NCI-H748 (cell line): ENCODE data around the gene ALG3.
A peak's percentile ranks its signal among the peaks of the same experiment; 100 is the strongest.
"Not testable (repeated sequence)": the region's sequence is repeated elsewhere in the genome, so short reads cannot be mapped to it uniquely, and the experiment has no call there.

Experiments used
- DNase-seq: peaks from one replicate; lab custom pipeline; 2025; ENCODE audit not compliant: unreplicated experiment; lab: John Stamatoyannopoulos, UW

Gene ALG3

GRCh38 chr3:184248454-184249411 is at the start of gene ALG3:
ALG3 (minus strand) TSS chr3:184248962; CDS start chr3:184248940, 22 bp downstream.
- DNase-seq, result peak; percentile 81

GRCh38 chr3:184296616-184297015 is 47.9 kb upstream of the ALG3 start:
- no peak for DNase-seq

- DNase-seq, result no peak
Measured at GRCh38 chr3:184295771-184296170, 47.0 kb upstream of the ALG3 start.

GRCh38 chr3:184291738-184292445 is 43.1 kb upstream of the ALG3 start:
- no peak for DNase-seq

DNA sequence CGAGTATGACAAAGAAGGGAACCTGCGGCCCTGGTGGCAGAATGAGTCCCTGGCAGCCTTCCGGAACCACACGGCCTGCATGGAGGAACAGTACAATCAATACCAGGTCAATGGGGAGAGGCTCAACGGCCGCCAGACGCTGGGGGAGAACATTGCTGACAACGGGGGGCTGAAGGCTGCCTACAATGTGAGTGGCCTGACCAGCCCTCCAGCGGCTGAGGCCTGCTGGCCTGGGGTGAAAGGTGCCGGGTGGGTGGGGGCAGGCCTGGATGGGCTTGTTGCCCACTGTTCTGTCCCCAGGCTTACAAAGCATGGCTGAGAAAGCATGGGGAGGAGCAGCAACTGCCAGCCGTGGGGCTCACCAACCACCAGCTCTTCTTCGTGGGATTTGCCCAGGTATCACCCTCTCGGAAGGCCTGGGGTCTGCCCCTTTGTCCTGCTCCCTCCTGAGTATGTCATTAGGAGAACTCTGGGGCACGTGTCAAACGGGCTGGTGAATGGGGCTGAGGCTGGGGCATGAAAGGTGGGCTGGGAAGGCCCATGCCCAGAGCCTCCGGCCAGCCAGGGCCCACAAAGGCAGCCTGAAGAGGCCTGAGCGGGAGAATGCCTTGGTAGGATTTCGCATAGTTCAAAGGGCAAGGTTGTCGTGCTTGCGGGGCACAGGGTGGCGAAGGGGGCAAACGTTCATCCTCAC is 42.4 kb upstream of the ALG3 start:
- no peak for DNase-seq

DNA sequence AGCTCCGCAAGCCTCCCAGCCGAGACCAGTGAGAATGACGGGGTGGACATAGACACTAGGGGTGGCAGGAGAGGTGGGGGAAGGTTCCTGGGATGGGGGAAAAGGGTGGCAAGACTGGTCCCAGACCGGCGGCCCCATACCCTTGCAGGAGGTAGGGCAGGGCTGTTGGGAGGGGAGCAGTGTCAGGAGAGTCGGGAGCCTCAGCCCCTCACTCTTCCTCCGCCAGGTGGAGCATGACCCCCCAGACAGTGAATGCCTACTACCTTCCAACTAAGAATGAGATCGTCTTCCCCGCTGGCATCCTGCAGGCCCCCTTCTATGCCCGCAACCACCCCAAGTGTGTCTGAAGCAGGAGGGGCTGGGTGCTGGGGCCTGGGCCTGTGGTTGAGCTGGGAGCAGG is 41.6 kb upstream of the ALG3 start:
- no peak for DNase-seq

GRCh38 chr3:184289426-184289938 is 40.7 kb upstream of the ALG3 start:
- DNase-seq, result peak; percentile 50

- peak; percentile 87 for DNase-seq
Measured at GRCh38 chr3:184284696-184285095, 35.9 kb upstream of the ALG3 start.

DNA sequence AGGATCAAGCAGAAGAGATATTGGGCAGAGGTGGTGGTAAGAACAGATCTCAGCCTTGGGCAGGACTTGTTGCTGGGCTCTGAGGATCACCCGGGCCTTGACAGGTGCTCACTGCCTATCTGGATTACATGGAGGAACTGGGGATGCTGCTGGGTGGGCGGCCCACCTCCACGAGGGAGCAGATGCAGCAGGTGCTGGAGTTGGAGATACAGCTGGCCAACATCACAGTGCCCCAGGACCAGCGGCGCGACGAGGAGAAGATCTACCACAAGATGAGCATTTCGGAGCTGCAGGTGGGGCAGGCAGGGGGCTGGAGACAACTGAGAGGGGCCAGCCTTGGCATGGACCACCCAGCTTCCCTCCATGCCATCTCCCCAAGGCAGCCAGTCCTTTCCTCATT is 34.9 kb upstream of the ALG3 start:
- DNase-seq, result no peak

DNA sequence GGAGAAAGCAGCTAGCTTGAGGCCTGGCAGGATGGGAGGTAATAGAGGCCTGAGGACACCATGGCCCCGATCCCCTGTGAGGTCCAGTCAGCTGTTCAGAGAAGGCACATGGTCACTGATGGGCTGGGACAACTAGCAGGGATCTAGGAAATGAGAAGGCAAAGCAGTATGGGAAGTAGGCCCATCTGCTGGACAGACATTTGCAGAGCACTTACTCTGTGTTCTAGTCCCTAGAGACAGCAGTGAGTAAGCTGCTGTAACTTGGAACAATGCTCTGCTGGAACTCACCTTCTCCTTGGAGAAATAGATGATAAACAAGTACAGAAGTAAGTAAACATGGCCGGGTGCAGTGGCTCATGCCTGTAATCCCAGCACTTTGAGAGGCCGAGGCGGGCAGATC is 34.2 kb upstream of the ALG3 start:
- no peak for DNase-seq

GRCh38 chr3:184277366-184277765 is 28.6 kb upstream of the ALG3 start:
- DNase-seq, result no peak

DNA sequence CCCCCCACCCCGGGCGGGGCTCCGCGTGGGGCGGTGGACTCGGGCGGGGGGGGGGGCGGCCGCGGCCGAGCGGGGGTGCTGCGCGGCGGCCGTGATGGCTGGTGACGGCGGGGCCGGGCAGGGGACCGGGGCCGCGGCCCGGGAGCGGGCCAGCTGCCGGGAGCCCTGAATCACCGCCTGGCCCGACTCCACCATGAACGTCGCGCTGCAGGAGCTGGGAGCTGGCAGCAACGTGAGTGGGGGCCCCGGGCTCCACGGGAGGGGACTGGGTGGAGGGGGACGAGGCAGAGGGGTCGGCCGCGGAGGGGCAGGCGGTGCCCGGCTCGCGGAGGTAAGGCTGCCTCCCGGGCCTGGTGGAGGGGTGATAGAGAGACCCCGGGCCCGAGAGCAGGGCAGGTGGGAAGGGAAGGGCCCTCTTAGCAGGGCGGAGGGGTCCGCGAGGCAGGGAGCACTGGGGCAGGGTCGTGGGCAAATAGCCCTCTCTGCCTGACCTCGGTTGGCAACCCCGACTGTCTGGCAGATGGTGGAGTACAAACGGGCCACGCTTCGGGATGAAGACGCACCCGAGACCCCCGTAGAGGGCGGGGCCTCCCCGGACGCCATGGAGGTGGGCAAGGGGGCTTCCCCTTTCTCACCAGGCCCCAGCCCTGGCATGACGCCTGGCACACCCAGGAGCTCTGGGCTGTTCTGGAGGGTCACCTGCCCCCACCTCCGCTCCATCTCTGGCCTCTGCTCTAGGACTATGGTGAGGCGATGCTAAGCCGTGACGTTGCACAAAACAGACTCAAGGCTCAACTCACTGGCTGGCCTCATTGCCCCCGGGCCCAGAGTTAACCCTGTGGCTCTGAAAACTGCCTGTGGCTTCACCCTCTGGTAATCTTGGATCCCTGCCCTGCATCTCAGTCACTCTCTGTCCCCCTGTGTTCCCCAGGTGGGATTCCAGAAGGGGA is 27.5 kb upstream of the ALG3 start, which contains the start of gene ECE2:
TSS of gene ECE2 (plus strand) at position 62 of the 950 bp plus-strand sequence. CDS start at position 194, 132 bp downstream.
- DNase-seq, result no peak

- no peak for DNase-seq
Measured at GRCh38 chr3:184275381-184275701, 26.6 kb upstream of the ALG3 start.

DNA sequence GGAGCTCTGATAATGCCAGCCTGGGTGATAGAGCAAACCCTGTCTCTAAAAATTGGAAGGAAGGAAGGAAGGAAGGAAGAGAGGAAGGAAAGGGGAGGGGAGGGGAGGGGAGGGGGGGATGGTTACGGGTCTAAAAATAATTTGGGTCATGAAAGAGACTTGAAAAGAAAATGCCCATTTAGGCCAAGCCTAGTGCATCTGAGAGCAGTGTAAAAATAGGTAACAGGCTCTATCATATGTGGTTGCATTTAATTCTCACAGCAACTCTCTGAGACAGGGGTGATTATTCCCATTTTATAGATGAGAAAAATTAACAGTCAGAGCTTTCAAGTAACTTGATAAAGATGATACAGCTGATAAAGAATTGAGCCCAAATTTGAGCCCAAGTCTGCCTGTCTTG is 23.5 kb upstream of the ALG3 start:
- no peak for DNase-seq

- DNase-seq, result not testable (repeated sequence)
Measured at GRCh38 chr3:184267249-184267648, 18.5 kb upstream of the ALG3 start.

DNA sequence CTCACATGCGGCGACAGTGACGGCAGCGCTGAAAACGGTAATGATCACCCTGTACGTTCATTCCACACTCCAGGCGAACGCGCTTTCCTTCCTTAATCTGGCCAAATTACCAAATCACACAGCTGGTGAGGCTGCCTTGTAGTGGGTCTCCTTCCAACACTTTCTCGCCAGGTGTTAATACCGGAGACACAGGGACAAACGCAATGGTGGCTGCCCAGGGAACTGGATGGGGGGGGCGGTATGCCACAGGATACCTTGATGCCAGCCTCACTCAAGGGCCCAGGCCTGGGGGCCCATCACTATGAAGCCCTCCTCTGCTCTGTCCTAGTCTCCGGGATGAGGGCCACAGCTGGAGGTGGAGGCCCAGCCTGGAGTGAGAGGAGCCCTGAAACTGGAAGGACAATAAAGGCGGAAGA is 14.0 kb upstream of the ALG3 start:
- no peak for DNase-seq

DNA sequence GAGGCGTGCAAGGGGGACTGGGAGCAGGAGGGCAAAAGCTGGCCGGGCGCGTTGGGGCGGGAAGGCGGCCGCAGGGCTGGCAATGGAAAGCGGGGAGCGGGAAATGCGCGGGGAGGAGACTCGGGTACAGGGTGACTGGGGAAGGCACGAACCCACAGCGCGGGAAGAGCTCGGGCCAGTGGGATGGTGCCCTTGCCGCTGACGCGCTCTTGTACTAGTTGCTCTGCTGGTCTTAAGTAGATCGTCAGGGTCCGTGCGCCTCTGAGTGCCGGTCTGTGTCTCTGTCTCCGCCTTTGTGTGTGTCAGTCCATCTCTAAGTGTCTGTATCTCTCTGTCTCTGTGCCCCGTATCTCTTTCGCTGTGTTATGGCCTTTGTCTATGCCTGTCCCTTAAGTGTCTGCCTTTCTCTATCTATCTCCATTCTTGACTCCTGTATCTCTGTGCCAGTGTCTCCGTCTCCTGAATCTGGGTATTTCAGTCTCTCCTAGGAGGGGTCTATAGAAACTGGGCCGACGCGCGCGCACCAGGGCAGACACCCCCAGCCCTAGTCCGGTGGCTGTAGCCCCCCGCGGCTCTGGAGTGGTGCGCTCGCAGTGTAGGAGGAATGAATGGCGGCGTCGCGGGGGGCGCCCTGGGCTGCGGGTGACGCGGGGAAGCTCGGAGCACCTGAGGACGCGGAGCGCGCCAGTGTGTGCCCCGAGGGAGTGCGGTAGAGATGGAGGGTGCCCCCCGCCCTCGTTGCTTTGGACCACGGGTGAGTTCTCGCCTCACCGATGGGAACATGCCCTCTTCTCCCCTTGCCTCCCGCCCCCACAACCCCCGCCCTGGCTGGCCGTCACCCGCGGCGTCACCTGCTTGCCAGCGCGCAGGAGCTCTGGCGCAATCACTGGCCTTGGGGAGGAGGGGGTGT is 13.3 kb upstream of the ALG3 start:
- peak; percentile 67 for DNase-seq

DNA sequence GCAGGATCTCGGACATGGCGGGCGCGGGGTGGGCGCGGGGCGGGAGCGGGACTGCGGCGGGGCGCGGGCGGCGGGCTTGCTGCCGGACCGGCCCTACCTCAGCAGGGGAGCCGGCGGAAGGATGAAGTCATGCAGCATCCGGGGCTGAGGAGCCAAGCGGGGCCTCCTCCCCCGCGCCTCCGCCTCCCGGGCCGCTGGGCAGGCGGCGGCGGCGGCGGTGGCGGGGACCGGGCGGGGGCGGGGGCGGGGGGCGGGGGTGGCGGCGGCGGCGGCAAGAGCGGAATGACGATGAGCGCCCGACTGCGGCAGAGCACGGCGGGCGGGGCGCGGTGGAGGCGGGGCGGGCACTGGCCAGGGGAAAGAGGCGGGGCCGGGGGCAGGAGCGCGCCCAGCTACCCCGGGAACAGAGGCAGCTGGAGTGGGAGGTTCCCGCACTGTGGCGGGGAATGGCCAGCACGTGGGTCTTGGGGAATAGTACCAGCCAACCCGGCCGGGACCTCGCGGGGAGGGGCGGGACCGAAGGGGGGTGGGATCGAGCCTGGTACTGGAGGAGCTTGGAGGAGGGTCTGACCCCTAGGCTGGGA is 12.6 kb upstream of the ALG3 start, which contains the start of gene CAMK2N2:
TSS of gene CAMK2N2 (minus strand) at position 284 of the 584 bp plus-strand sequence. CDS start at position 16, 268 bp downstream.
- peak; percentile 94 for DNase-seq
